Measurements from ENCODE around the gene MEI1.

Gene MEI1

GRCh38 chr22:41844513-41844912 is 145.2 kb downstream of the MEI1 start:
- no peak for DNase-seq

- no peak for DNase-seq
Observed at GRCh38 chr22:41845380-41846267, 146.3 kb downstream of the MEI1 start.

GRCh38 chr22:41846268-41846987 is 147.1 kb downstream of the MEI1 start:
- no peak for DNase-seq

GRCh38 chr22:41847300-41847699 is 148.0 kb downstream of the MEI1 start:
- DNase-seq, result no peak

GRCh38 chr22:41848468-41848867 is 149.2 kb downstream of the MEI1 start:
- no peak for DNase-seq
